GM18508 (cell line): ENCODE measurements around the gene ZNF526.

Experiments
- ATAC-seq: cut with Tn5 transposase; IDR thresholded peaks from one replicate; pipeline ENCODE4 v1.9.1; 2021; ENCODE audit warnings: moderate number of reproducible peaks; ENCODE audit not compliant: insufficient read depth, unreplicated experiment

Gene ZNF526

GRCh38 chr19:42193706-42194105 lies 26.4 kb upstream of the ZNF526 start:
- ATAC-seq: no peak

- ATAC-seq: no peak
Measured at GRCh38 chr19:42196011-42197001, 23.8 kb upstream of the ZNF526 start.

GRCh38 chr19:42197375-42197817 lies 22.7 kb upstream of the ZNF526 start:
- no peak for ATAC-seq

- no peak for ATAC-seq
Measured at GRCh38 chr19:42198676-42199439, 21.3 kb upstream of the ZNF526 start.

GRCh38 chr19:42199440-42200115 lies 20.5 kb upstream of the ZNF526 start:
- ATAC-seq: no peak

GRCh38 chr19:42200116-42200715 lies 19.9 kb upstream of the ZNF526 start:
- ATAC-seq: no peak

- no peak for ATAC-seq
Measured at GRCh38 chr19:42201489-42202289, 18.4 kb upstream of the ZNF526 start.

GRCh38 chr19:42202290-42202880 lies 17.7 kb upstream of the ZNF526 start:
- no peak for ATAC-seq

GRCh38 chr19:42203700-42204099 lies 16.4 kb upstream of the ZNF526 start:
- ATAC-seq: no peak

- ATAC-seq: no peak
Measured at GRCh38 chr19:42204664-42205063, 15.4 kb upstream of the ZNF526 start.

GRCh38 chr19:42206871-42207755 lies 13.0 kb upstream of the ZNF526 start:
- no peak for ATAC-seq

- ATAC-seq: no peak
Measured at GRCh38 chr19:42207767-42208271, 12.3 kb upstream of the ZNF526 start.

- ATAC-seq: no peak
Measured at GRCh38 chr19:42208612-42209011, 11.5 kb upstream of the ZNF526 start.

GRCh38 chr19:42212886-42213285 lies 7.2 kb upstream of the ZNF526 start:
- ATAC-seq: no peak

GRCh38 chr19:42214810-42215485 lies 5.2 kb upstream of the ZNF526 start:
- no peak for ATAC-seq

- no peak for ATAC-seq
Measured at GRCh38 chr19:42216653-42217519, 3.2 kb upstream of the ZNF526 start.
